Right ventricle myocardium inferior (tissue), 1 donor: ENCODE results near the gene C16orf78. TPM values are rescaled to one million over a fixed set of nuclear protein-coding genes. Genes with fewer than 3 reads are reported as not detected.
"Not testable (repeated sequence)": the region's sequence is repeated elsewhere in the genome, so short reads cannot be mapped to it uniquely, and the experiment has no call there.

ENCODE experiments used
- ATAC-seq: fragments of 200-7000 bp; cut with Tn5 transposase; one replicate; pipeline ENCODE4 v1.9.1; 2020; ENCODE audit warnings: mild to moderate bottlenecking, moderate library complexity
- DNase-seq: peaks from one replicate; pipeline ENCODE4 v3.0.0; 2021; ENCODE audit errors: missing footprints
- intact Hi-C: fragments of 100-400 bp; cut with DNase I; formaldehyde crosslinking; loops from one replicate; pipeline ENCODE4 v1.11.0; 2022
- total RNA-seq: library from RNA; stranded (reverse); fragmentation: NEBNext Ultra II Directional; extraction: Animal tissue kit (Norgen Biotek cat#: 25700); gene quantifications from one replicate; pipeline ENCODE4 v1.2.1, GENCODE V29; 2021
- donor health status: DM: no; HTN: yes; CAD: no; lungs with severe emphysema.

Gene C16orf78
- total RNA-seq, 1 donor from 2014 or later: not detected

GRCh38 chr16:49348408-49349176 lies 25.0 kb upstream of the C16orf78 start:
- no peak for ATAC-seq
- intact Hi-C loops: no loop called here
- no peak for DNase-seq

- ATAC-seq: no peak
- intact Hi-C loops: loop anchor here (1.0 to 10.0 kb wide), 3 partner anchors 165 to 662 kb away; no protein-coding TSS in a partner anchor
- no peak for DNase-seq
Measured at GRCh38 chr16:49349446-49350168, 24.0 kb upstream of the C16orf78 start.

- DNase-seq: no peak
- no peak for ATAC-seq
- intact Hi-C loops: loop anchor here (1.0 to 10.0 kb wide), 3 partner anchors 166 to 663 kb away; no protein-coding TSS in a partner anchor
Measured at GRCh38 chr16:49350265-49351095, 23.1 kb upstream of the C16orf78 start.

GRCh38 chr16:49351096-49351487 lies 22.5 kb upstream of the C16orf78 start:
- ATAC-seq (no peak), DNase-seq (no peak)
- intact Hi-C loops: loop anchor here (10.0 kb wide), 2 partner anchors 166 to 436 kb away; no protein-coding TSS in a partner anchor

GRCh38 chr16:49352892-49353291 lies 20.7 kb upstream of the C16orf78 start:
- intact Hi-C loops: loop anchor here (10.0 kb wide), 2 partner anchors 168 to 438 kb away; no protein-coding TSS in a partner anchor
- ATAC-seq (no peak), DNase-seq (no peak)

- no peak for DNase-seq
- no peak for ATAC-seq
- intact Hi-C loops: loop anchor here (10.0 kb wide), 2 partner anchors 169 to 439 kb away; no protein-coding TSS in a partner anchor
Measured at GRCh38 chr16:49353680-49354079, 19.9 kb upstream of the C16orf78 start.

- DNase-seq (no peak), ATAC-seq (no peak)
- intact Hi-C loops: loop anchor here (10.0 kb wide), 2 partner anchors 169 to 439 kb away; no protein-coding TSS in a partner anchor
Measured at GRCh38 chr16:49354101-49354500, 19.5 kb upstream of the C16orf78 start.

- no peak for ATAC-seq
- no peak for DNase-seq
- intact Hi-C loops: loop anchor here (10.0 kb wide), 2 partner anchors 170 to 440 kb away; no protein-coding TSS in a partner anchor
Measured at GRCh38 chr16:49354991-49355390, 18.6 kb upstream of the C16orf78 start.

- ATAC-seq (peak; percentile 30), DNase-seq (no peak)
- intact Hi-C loops: loop anchor here (10.0 kb wide), 2 partner anchors 171 to 441 kb away; no protein-coding TSS in a partner anchor
Measured at GRCh38 chr16:49355933-49356665, 17.5 kb upstream of the C16orf78 start.

- DNase-seq (no peak), ATAC-seq (no peak)
- intact Hi-C loops: loop anchor here (10.0 kb wide), 2 partner anchors 172 to 442 kb away; no protein-coding TSS in a partner anchor
Measured at GRCh38 chr16:49356728-49357488, 16.7 kb upstream of the C16orf78 start.

GRCh38 chr16:49359591-49359990 lies 14.0 kb upstream of the C16orf78 start:
- DNase-seq (no peak), ATAC-seq (no peak)
- intact Hi-C loops: loop anchor here (10.0 kb wide), 2 partner anchors 175 to 445 kb away; no protein-coding TSS in a partner anchor

GRCh38 chr16:49361731-49362130 lies 11.9 kb upstream of the C16orf78 start:
- DNase-seq, intact Hi-C loops, ATAC-seq: not testable (repeated sequence)

- intact Hi-C loops: no loop called here
- no peak for DNase-seq
- no peak for ATAC-seq
Measured at GRCh38 chr16:49362230-49362629, 11.4 kb upstream of the C16orf78 start.

GRCh38 chr16:49365711-49366509 lies 7.7 kb upstream of the C16orf78 start:
- DNase-seq: no peak
- ATAC-seq: no peak
- intact Hi-C loops: no loop called here

- DNase-seq (no peak), ATAC-seq (no peak)
- intact Hi-C loops: no loop called here
Measured at GRCh38 chr16:49366669-49367068, 6.9 kb upstream of the C16orf78 start.
